Thoracic aorta (tissue), 2 donors: Measurements from ENCODE around the gene SEC14L5. TPM values are rescaled to one million over a fixed set of nuclear protein-coding genes. Genes with fewer than 3 reads are reported as not detected.

Experiments
- ATAC-seq: fragments of 150-250 bp; one replicate; pipeline ENCODE4 v1.8.0; 2017; ENCODE audit warnings: low read depth; ENCODE audit not compliant: insufficient number of reproducible peaks, low FRiP score
- DNase-seq: peaks from one replicate; pipeline ENCODE4 v3.0.0-alpha.2; 2020; ENCODE audit warnings: low spot score
- H3K27ac ChIP-seq, 2 donors: fragments of 200-600 bp; sonication (generic); 1 replicate in 1 of 2; 2 replicates in 1 of 2; pipeline ENCODE4 v1.5.1; 2016; ENCODE audit warnings: mild to moderate bottlenecking in 2 of 2, moderate library complexity in 2 of 2
- H3K27me3 ChIP-seq: fragments of 200-600 bp; sonication (generic); replicated peaks from 2 replicates; pipeline ENCODE4 v1.6.0; 2016; ENCODE audit warnings: mild to moderate bottlenecking; ENCODE audit not compliant: insufficient read depth
- H3K36me3 ChIP-seq: fragments of 200-600 bp; sonication (generic); one replicate; pipeline ENCODE4 v1.5.1; 2016
- H3K4me1 ChIP-seq, 2 donors: fragments of 200-600 bp; sonication (generic); 1 replicate in 1 of 2; 2 replicates in 1 of 2; pipeline versions ENCODE4 v1.5.1 to v1.6.0; 2016; ENCODE audit warnings: low read depth in 2 of 2, mild to moderate bottlenecking in 1 of 2; ENCODE audit not compliant: control insufficient read depth in 1 of 2
- H3K4me3 ChIP-seq: fragments of 200-600 bp; sonication (generic); 2 replicates; pipeline ENCODE4 v1.5.1; 2016; ENCODE audit warnings: mild to moderate bottlenecking
- H3K9me3 ChIP-seq: fragments of 200-600 bp; sonication (generic); 2 replicates; pipeline ENCODE4 v1.5.1; 2016
- CTCF ChIP-seq: fragments of 200-600 bp; sonication (generic); IDR thresholded peaks from one replicate; pipeline ENCODE4 v1.5.1; 2019; ENCODE audit warnings: antibody characterized with exemption
- total RNA-seq, 2 donors: library from RNA; depleted of rRNA; stranded (reverse); fragments of >200 nt; gene quantifications; one replicate each; pipeline versions ENCODE4 v1.1.0 to v1.2.3, GENCODE V29; 2016

Gene SEC14L5
- total RNA-seq, 2 donors from 2014 or later = 0.92 to 4.6 TPM

- Histone ChIP-seq H3K27me3 (no peaks in the 10 kb centered on the region), H3K4me1 (peaks cover 0 to 15% of the 10 kb centered on the region in 2 donors), H3K9me3 (no peaks in the 10 kb centered on the region), H3K4me3 (no peak overlapping the region), H3K27ac (no peak overlapping the region), H3K36me3 (no peaks in the 10 kb centered on the region)
- no peak for DNase-seq
- no peak for TF ChIP-seq CTCF
- no peak for ATAC-seq
These were observed 41.0 kb upstream of the SEC14L5 start for GRCh38 chr16:4917117-4917516.

- no peak overlapping the region for H3K27ac ChIP-seq
- no peaks in the 10 kb centered on the region for H3K9me3 ChIP-seq
- TF ChIP-seq CTCF = no peak
- no peak for DNase-seq
- H3K27me3 ChIP-seq = no peaks in the 10 kb centered on the region
- H3K4me3 ChIP-seq = no peak overlapping the region
- H3K36me3 ChIP-seq = no peaks in the 10 kb centered on the region
- H3K4me1 ChIP-seq = peaks cover 0 to 15% of the 10 kb centered on the region in 2 donors
- no peak for ATAC-seq
These were observed 39.3 kb upstream of the SEC14L5 start for GRCh38 chr16:4918781-4919251.

GRCh38 chr16:4920826-4921225 is 37.3 kb upstream of the SEC14L5 start:
- H3K27me3 ChIP-seq = no peaks in the 10 kb centered on the region
- no peak overlapping the region for H3K4me3 ChIP-seq
- no peak overlapping the region for H3K27ac ChIP-seq
- H3K4me1 ChIP-seq = peaks cover 0 to 15% of the 10 kb centered on the region in 2 donors
- ATAC-seq (no peak), DNase-seq (no peak)
- H3K36me3 ChIP-seq = no peaks in the 10 kb centered on the region
- no peaks in the 10 kb centered on the region for H3K9me3 ChIP-seq
- TF ChIP-seq CTCF = no peak

- no peaks in the 10 kb centered on the region for H3K27me3 ChIP-seq
- ATAC-seq (no peak), DNase-seq (no peak)
- H3K4me3 ChIP-seq = no peak overlapping the region
- no peak overlapping the region for H3K27ac ChIP-seq
- no peaks in the 10 kb centered on the region for H3K4me1 ChIP-seq
- H3K9me3 ChIP-seq = peaks cover 10% of the 10 kb centered on the region
- H3K36me3 ChIP-seq = peaks cover 8% of the 10 kb centered on the region
- TF ChIP-seq CTCF = no peak
These were observed 35.3 kb upstream of the SEC14L5 start for GRCh38 chr16:4922721-4923342.

GRCh38 chr16:4923853-4924252 is 34.3 kb upstream of the SEC14L5 start:
- ATAC-seq (no peak), DNase-seq (no peak)
- no peaks in the 10 kb centered on the region for H3K27me3 ChIP-seq
- H3K9me3 ChIP-seq = peaks cover 10% of the 10 kb centered on the region
- no peaks in the 10 kb centered on the region for H3K4me1 ChIP-seq
- peaks cover 8% of the 10 kb centered on the region for H3K36me3 ChIP-seq
- no peak for TF ChIP-seq CTCF
- H3K27ac ChIP-seq = no peak overlapping the region
- H3K4me3 ChIP-seq = no peak overlapping the region
